T47D (cell line): Measurements from ENCODE around the gene ACIN1.
"Not testable (repeated sequence)": the region's sequence is repeated elsewhere in the genome, so short reads cannot be mapped to it uniquely, and the experiment has no call there.

Source experiments
- DNase-seq, 2 experiments: peaks; one replicate each; pipeline versions ENCODE4 v3.0.0 to v3.0.0-alpha.2; 2011 to 2012; ENCODE audit warnings: low read depth in 1 of 2, low spot score in 1 of 2
- JUND ChIP-seq: IDR thresholded peaks from 2 replicates; pipeline ENCODE4 v1.6.1; 2012; ENCODE audit warnings: low read depth
- in situ Hi-C: cut with HindIII; loops from 2 replicates; pipeline ENCODE4 v1.10.0; 2016; ENCODE audit warnings: low sequenced_read_pairs, low pct_unique_long_range_greater_than_20kb

Gene ACIN1

GRCh38 chr14:23109769-23110168 is 14.8 kb upstream of the ACIN1 start:
- in situ Hi-C loops: no loop called here
- no peak for TF ChIP-seq JUND
- no peak for DNase-seq

- in situ Hi-C loops, DNase-seq: not testable (repeated sequence)
Observed at GRCh38 chr14:23108169-23108568, 13.2 kb upstream of the ACIN1 start.

GRCh38 chr14:23107620-23108019 is 12.7 kb upstream of the ACIN1 start:
- in situ Hi-C loops, DNase-seq: not testable (repeated sequence)

GRCh38 chr14:23106747-23107045 is 11.8 kb upstream of the ACIN1 start:
- in situ Hi-C loops: no loop called here
- TF ChIP-seq JUND: no peak
- no peak for DNase-seq

- in situ Hi-C loops: no loop called here
- TF ChIP-seq JUND: no peak
- DNase-seq: no peak
Observed at GRCh38 chr14:23105348-23105824, 10.4 kb upstream of the ACIN1 start.

- in situ Hi-C loops: no loop called here
- no peak for TF ChIP-seq JUND
- DNase-seq: no peak
Observed at GRCh38 chr14:23104591-23105347, 9.8 kb upstream of the ACIN1 start, which contains the start of gene CIROP. CIROP (minus strand) TSS chr14:23104989; CDS start chr14:23104920, 69 bp downstream.

- in situ Hi-C loops: no loop called here
- no peak for DNase-seq
- no peak for TF ChIP-seq JUND
Observed at GRCh38 chr14:23104070-23104590, 9.2 kb upstream of the ACIN1 start.

- no peak for TF ChIP-seq JUND
- in situ Hi-C loops: no loop called here
- no peak for DNase-seq
Observed at GRCh38 chr14:23103581-23103980, 8.6 kb upstream of the ACIN1 start.

GRCh38 chr14:23102801-23103200 is 7.9 kb upstream of the ACIN1 start:
- in situ Hi-C loops: no loop called here
- TF ChIP-seq JUND: no peak
- DNase-seq: no peak

- no peak for DNase-seq
- TF ChIP-seq JUND: no peak
- in situ Hi-C loops: no loop called here
Observed at GRCh38 chr14:23101986-23102625, 7.2 kb upstream of the ACIN1 start.

GRCh38 chr14:23101213-23101970 is 6.5 kb upstream of the ACIN1 start:
- in situ Hi-C loops: no loop called here
- DNase-seq: no peak
- TF ChIP-seq JUND: no peak

GRCh38 chr14:23099212-23099861 is 4.4 kb upstream of the ACIN1 start:
- no peak for TF ChIP-seq JUND
- in situ Hi-C loops: no loop called here
- no peak for DNase-seq
